ENCODE data around the gene EN2.

DNA sequence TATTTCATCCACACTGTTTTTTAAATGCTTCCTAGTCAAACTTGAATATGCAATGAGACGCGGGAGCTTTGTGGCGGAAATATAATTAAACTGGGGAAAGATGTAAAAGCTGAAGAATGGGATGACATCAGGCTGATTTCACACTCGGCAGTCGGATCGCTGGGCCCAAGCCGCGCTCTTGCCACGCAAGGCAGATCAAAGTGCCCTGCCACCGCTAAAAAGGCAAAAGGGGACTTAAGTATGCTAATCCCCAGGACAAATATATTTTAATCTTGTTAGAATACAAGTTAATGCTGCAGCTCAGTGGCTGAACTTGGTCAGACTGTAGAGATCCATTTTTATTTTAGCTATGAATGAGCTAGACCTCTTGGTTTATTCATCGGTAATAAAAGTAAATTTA lies 13.8 kb downstream of the EN2 start:
- TF ChIP-seq CTCF (IDR thresholded peaks at IDR 0.05) (no peak), POLR2A (IDR thresholded peaks at IDR 0.05) (no peak)
